GM23248 (cell line): ENCODE results near the gene SH3BGRL2. TPM values are rescaled to one million over a fixed set of nuclear protein-coding genes. Genes with fewer than 3 reads are reported as not detected.

Source experiments
- DNase-seq: peaks from one replicate; pipeline ENCODE4 v3.0.0-alpha.2; 2015
- H2AFZ ChIP-seq: fragments of 200-600 bp; sonication (generic); 2 replicates; pipeline ENCODE4 v1.6.1; 2016; ENCODE audit warnings: antibody characterized with exemption
- H3F3A ChIP-seq: fragments of 200-600 bp; sonication (generic); 2 replicates; pipeline ENCODE4 v1.6.1; 2016; ENCODE audit warnings: mild to moderate bottlenecking, antibody characterized with exemption, mixed run types; ENCODE audit not compliant: insufficient read depth
- H3K27ac ChIP-seq: fragments of 200-600 bp; sonication (generic); 2 replicates; pipeline ENCODE4 v1.5.1; 2016; ENCODE audit warnings: mild to moderate bottlenecking
- H3K27me3 ChIP-seq: fragments of 200-600 bp; sonication (generic); replicated peaks from 2 replicates; pipeline ENCODE4 v1.6.1; 2016; ENCODE audit warnings: mild to moderate bottlenecking; ENCODE audit not compliant: insufficient read depth
- H3K36me3 ChIP-seq: fragments of 200-600 bp; sonication (generic); 2 replicates; pipeline ENCODE4 v1.6.1; 2016; ENCODE audit warnings: low read depth, mild to moderate bottlenecking
- H3K4me1 ChIP-seq: fragments of 200-600 bp; sonication (generic); 2 replicates; pipeline ENCODE4 v1.6.1; 2016; ENCODE audit warnings: mild to moderate bottlenecking; ENCODE audit not compliant: insufficient read depth
- H3K4me2 ChIP-seq: fragments of 200-600 bp; sonication (generic); one replicate; pipeline ENCODE4 v1.6.1; 2016; ENCODE audit warnings: mild to moderate bottlenecking; ENCODE audit not compliant: unreplicated experiment
- H3K4me3 ChIP-seq: fragments of 200-600 bp; sonication (generic); 2 replicates; pipeline ENCODE4 v1.5.1; 2016; ENCODE audit warnings: mild to moderate bottlenecking
- H3K79me2 ChIP-seq: fragments of 200-600 bp; sonication (generic); 2 replicates; pipeline ENCODE4 v1.6.1; 2016; ENCODE audit warnings: mild to moderate bottlenecking; ENCODE audit not compliant: insufficient read depth
- H3K9ac ChIP-seq: fragments of 200-600 bp; sonication (generic); 2 replicates; pipeline ENCODE4 v1.6.1; 2016; ENCODE audit warnings: mild to moderate bottlenecking
- H3K9me2 ChIP-seq: fragments of 200-600 bp; sonication (generic); 2 replicates; pipeline ENCODE4 v1.6.1; 2016; ENCODE audit warnings: mixed run types, mild to moderate bottlenecking, moderate library complexity; ENCODE audit not compliant: insufficient read depth
- H3K9me3 ChIP-seq: fragments of 200-600 bp; sonication (generic); one replicate; pipeline ENCODE4 v1.6.1; 2017; ENCODE audit warnings: low read depth
- H4K20me1 ChIP-seq: fragments of 200-600 bp; sonication (generic); 2 replicates; pipeline ENCODE4 v1.6.0; 2016; ENCODE audit not compliant: insufficient read depth
- EZH2 ChIP-seq: fragments of 200-600 bp; sonication (generic); IDR thresholded peaks from 2 replicates; pipeline ENCODE4 v1.6.1; 2018; ENCODE audit warnings: antibody characterized with exemption, mild to moderate bottlenecking; ENCODE audit not compliant: insufficient read depth, poor library complexity, severe bottlenecking
- EZH2phosphoT487 ChIP-seq: fragments of 200-600 bp; sonication (generic); IDR thresholded peaks from 2 replicates; pipeline ENCODE4 v1.6.1; 2018; ENCODE audit warnings: antibody characterized with exemption, moderate library complexity, mild to moderate bottlenecking, low read depth; ENCODE audit not compliant: insufficient read depth
- WGBS, 2 experiments: methylation state at CpG; one replicate each; pipeline ENCODE4 v1.1.6; 2015 to 2017; ENCODE audit warnings: low lambda C conversion rate in 2 of 2, low coverage in 1 of 2; ENCODE audit errors: missing lambda C conversion rate in 2 of 2; 5-methylcytosine and 5-hydroxymethylcytosine counted together
- in situ Hi-C: fragments of 300-500 bp; cut with MboI; formaldehyde crosslinking; loops from 2 replicates; pipeline ENCODE4 v1.15.0; 2020
- polyA plus RNA-seq: library from polyadenylated mRNA; unstranded; fragments of >200 nt; fragmentation: Nextera tagmentation; extraction: Ambion mirVana; gene quantifications from 2 replicates; pipeline ENCODE4 v1.2.1, GENCODE V29; 2016
- total RNA-seq: library from RNA; depleted of rRNA; stranded (reverse); fragments of >200 nt; shearing (Covaris generic); gene quantifications from 2 replicates; pipeline ENCODE4 v1.2.3, GENCODE V29; 2014

SH3BGRL2 gene
- total and polyA plus RNA-seq, 2 experiments from 2014 or later = 1.1 to 2.2 TPM

GRCh38 chr6:79694623-79695343 lies 63.7 kb downstream of the SH3BGRL2 start:
- Histone ChIP-seq H3K4me2 (no peak overlapping the region), H3K9me3 (no peaks in the 10 kb centered on the region), H3K9me2 (no peaks in the 10 kb centered on the region), H3K79me2 (no peaks in the 10 kb centered on the region), H3K27me3 (no peaks in the 10 kb centered on the region), H3K4me3 (no peak overlapping the region), H3K27ac (no peak overlapping the region), H2AFZ (no peak overlapping the region), H4K20me1 (no peaks in the 10 kb centered on the region), H3K4me1 (no peaks in the 10 kb centered on the region), H3F3A (no peaks in the 10 kb centered on the region), H3K36me3 (no peaks in the 10 kb centered on the region), H3K9ac (no peak overlapping the region)
- WGBS, 2 experiments = 26 to 31% methylated on average over 6 of the region's 6 CpGs
- TF ChIP-seq EZH2 = no peak
- TF ChIP-seq EZH2phosphoT487 = no peak
- peak; percentile 37 for DNase-seq
- in situ Hi-C loops = no loop called here

GRCh38 chr6:79697430-79697829 lies 66.3 kb downstream of the SH3BGRL2 start:
- Histone ChIP-seq H3K79me2 (no peaks in the 10 kb centered on the region), H3K9ac (no peak overlapping the region), H3K9me3 (no peaks in the 10 kb centered on the region), H3K4me3 (no peak overlapping the region), H3K27me3 (no peaks in the 10 kb centered on the region), H3K4me1 (no peaks in the 10 kb centered on the region), H2AFZ (no peak overlapping the region), H3K4me2 (no peak overlapping the region), H3K36me3 (no peaks in the 10 kb centered on the region), H4K20me1 (no peaks in the 10 kb centered on the region), H3K9me2 (no peaks in the 10 kb centered on the region), H3K27ac (no peak overlapping the region), H3F3A (no peaks in the 10 kb centered on the region)
- WGBS, 2 experiments = 77 to 88% methylated on average over 4 of the region's 4 CpGs
- TF ChIP-seq EZH2 = no peak
- no peak for TF ChIP-seq EZH2phosphoT487
- no peak for DNase-seq
- in situ Hi-C loops = no loop called here

- Histone ChIP-seq H3K9me3 (no peaks in the 10 kb centered on the region), H4K20me1 (no peaks in the 10 kb centered on the region), H2AFZ (no peak overlapping the region), H3F3A (no peaks in the 10 kb centered on the region), H3K4me1 (no peaks in the 10 kb centered on the region), H3K4me3 (no peak overlapping the region), H3K27me3 (no peaks in the 10 kb centered on the region), H3K9me2 (no peaks in the 10 kb centered on the region), H3K79me2 (no peaks in the 10 kb centered on the region), H3K27ac (no peak overlapping the region), H3K9ac (no peak overlapping the region), H3K36me3 (no peaks in the 10 kb centered on the region), H3K4me2 (no peak overlapping the region)
- TF ChIP-seq EZH2 = no peak
- no peak for TF ChIP-seq EZH2phosphoT487
- WGBS, 2 experiments = 94 to 95% methylated on average over 7 of the region's 7 CpGs
- in situ Hi-C loops = no loop called here
- DNase-seq = no peak
Measured at GRCh38 chr6:79699606-79700005, 68.5 kb downstream of the SH3BGRL2 start.

GRCh38 chr6:79702691-79703090 lies 71.6 kb downstream of the SH3BGRL2 start:
- in situ Hi-C loops = no loop called here
- WGBS, 2 experiments = 86 to 89% methylated on average over 5 of the region's 5 CpGs

GRCh38 chr6:79704200-79704599 lies 73.1 kb downstream of the SH3BGRL2 start:
- Histone ChIP-seq H3K27me3 (no peaks in the 10 kb centered on the region), H2AFZ (no peak overlapping the region), H3K9me2 (no peaks in the 10 kb centered on the region), H3K9ac (no peak overlapping the region), H3K79me2 (no peaks in the 10 kb centered on the region), H3K4me2 (no peak overlapping the region), H3K4me1 (no peaks in the 10 kb centered on the region), H4K20me1 (no peaks in the 10 kb centered on the region), H3F3A (no peaks in the 10 kb centered on the region), H3K27ac (no peak overlapping the region), H3K4me3 (no peak overlapping the region), H3K36me3 (no peaks in the 10 kb centered on the region), H3K9me3 (no peaks in the 10 kb centered on the region)
- DNase-seq = no peak
- TF ChIP-seq EZH2phosphoT487 = no peak
- no peak for TF ChIP-seq EZH2
- in situ Hi-C loops = no loop called here
- 84 to 89% methylated on average over 2 of the region's 2 CpGs for WGBS, 2 experiments

More at GRCh38 chr6:79702691-79703090, 71.6 kb downstream of the SH3BGRL2 start:
- no peaks in the 10 kb centered on the region for H3K9me3 ChIP-seq
- H3K9ac ChIP-seq = no peak overlapping the region
- no peaks in the 10 kb centered on the region for H3K27me3 ChIP-seq
- no peak overlapping the region for H3K4me3 ChIP-seq
- no peaks in the 10 kb centered on the region for H3K79me2 ChIP-seq
- no peaks in the 10 kb centered on the region for H3K9me2 ChIP-seq
- no peak overlapping the region for H3K4me2 ChIP-seq
- H3K36me3 ChIP-seq = no peaks in the 10 kb centered on the region
- no peaks in the 10 kb centered on the region for H4K20me1 ChIP-seq
- H3K27ac ChIP-seq = no peak overlapping the region
- no peak overlapping the region for H2AFZ ChIP-seq
- TF ChIP-seq EZH2phosphoT487 (no peak), EZH2 (no peak)
- no peaks in the 10 kb centered on the region for H3F3A ChIP-seq
- DNase-seq = no peak
- H3K4me1 ChIP-seq = no peaks in the 10 kb centered on the region
